OCI-M1 (cell line): ENCODE results near the gene KPNA1.

ENCODE experiments used
- DNase-seq: peaks from one replicate; lab custom pipeline; 2025; lab: John Stamatoyannopoulos, UW

KPNA1 gene

DNA sequence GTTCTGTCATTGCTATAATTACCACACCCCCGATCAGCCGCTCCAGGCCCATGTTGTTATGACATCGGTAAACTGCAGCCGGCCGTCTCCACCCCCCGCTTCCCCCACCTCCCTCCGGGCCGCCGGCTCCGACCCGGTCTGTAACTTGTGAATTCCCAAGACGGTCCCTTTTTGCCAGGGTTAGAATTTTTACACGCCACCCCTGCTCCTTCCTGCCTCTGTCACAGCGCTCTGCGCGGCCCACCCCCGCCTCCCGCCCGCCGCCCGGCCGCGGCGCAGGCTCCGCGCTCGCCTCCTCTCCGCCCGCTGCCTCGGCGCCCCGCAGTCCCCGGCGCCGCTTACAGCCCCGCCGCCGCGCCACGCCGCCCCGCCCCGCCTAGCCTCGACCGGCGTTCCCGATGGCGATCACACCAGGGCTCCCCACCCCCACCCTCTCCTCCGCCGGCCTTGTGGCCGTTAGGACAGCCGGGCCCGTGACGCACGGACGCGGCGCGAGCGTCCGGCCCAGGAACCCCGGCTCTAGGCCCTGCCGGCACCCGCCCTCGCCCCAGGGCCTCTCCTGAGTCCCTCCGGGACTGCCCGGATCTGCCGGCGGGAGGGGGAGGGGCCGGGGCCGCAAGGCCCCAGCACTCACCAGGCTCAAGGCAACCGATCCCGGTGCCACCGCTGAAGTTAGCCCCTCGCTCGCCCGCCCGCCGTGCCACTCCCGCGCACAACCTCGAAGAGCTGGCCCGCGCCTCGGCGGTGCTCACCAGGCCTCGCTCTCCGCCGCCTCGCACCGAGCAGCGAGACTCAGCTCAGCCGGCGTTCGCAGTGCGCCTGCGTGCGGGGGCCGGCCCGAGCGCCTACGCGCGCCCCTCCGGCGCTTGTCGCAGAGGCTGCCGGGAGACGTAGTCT lies at the start of gene KPNA1:
Gene KPNA1, minus strand, starts transcription at position 817 of the 897 bp plus-strand sequence. CDS start 18,374 bp downstream, outside the sequence.
- peak; percentile 93 for DNase-seq

DNA sequence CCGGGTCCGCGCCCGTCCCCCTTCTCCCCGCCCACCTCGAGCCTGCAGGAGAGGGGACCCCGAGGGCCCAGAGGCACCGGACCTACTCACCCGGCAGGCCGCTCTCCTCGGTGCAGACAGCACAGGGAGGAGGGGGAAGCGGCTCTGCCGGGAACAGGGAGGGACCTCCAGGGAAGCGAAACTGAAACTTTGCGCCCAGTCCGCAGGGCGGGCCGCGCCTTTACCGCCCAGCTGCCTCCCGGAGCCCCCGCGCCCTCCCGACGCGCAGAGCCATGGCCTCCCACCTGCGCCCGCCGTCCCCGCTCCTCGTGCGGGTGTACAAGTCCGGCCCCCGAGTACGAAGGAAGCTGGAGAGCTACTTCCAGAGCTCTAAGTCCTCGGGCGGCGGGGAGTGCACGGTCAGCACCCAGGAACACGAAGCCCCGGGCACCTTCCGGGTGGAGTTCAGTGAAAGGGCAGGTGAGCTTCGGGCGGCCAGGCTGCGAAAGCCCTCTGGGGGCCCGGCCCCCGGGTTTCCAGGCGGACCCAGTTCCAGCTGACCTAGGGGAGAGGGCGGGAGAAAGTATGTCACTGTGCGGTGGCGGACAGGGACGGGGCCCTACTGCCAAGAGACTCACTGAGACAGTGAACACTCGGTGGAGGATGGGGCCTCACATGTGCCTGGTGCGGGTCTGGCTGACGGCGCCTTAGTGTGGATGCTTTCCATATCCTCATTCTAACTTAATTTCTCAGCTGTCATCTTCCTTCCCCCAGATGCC lies 49.6 kb upstream of the KPNA1 start, which contains the start of the genes DTX3L and PARP9:
Gene DTX3L, plus strand, starts transcription at position 184 of the 758 bp plus-strand sequence. Its CDS starts 89 bp downstream, at position 273.
Gene PARP9, minus strand, starts transcription at position 146 of the 758 bp plus-strand sequence. CDS start 4,680 bp downstream, outside the sequence.
- DNase-seq, result peak; percentile 94

DNA sequence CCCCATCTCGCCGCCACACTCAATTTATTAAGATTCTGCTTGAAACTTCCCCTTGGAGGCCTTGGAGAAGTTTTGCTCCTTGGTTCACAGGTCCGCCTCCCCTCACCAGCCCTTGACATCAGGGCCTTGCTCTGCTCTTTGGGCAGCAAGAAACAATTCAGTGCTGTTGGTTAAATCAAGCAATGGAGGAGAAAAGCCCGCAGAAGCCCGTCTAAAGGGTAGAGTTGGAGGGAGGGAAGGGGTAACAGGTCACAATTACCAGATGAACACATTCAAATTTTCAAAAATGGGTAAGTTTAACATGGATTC lies 48.9 kb upstream of the KPNA1 start:
- peak; percentile 68 for DNase-seq

DNA sequence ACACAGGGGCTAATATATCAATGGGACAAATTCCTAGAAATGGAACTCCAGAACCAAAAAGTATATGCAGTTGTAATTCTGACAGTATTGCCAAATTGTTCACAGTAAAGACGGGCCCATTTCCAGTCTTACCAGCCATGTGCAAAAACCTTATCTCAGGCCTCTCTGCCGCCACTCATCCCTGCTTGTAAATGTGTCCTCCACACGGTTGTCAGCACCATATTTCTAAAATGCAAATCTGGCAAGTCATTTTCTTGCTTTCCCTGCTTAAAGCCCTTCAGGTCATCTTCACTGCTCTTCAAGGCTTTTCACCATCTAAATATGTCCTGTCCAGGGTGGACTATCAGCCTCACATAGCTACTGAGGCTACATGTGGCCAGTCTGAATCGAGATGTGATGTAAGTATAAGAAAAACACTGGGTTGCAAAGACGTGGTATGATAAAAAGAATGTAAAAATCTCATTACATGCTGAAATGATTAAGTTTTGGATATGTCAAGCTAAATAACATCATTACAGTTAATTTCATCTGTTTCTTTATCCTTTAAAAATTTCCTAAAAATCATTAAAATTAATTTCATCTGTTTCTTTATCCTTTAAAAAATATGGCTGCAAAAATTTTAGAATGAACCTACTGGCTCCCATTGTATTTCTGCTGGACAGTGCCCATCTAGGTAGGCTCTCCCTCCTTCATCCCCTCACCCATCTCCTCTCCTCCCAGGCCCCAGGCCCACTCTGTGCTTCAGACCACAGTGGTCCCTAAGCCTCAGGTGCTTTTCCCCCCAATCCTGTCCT lies 48.4 kb upstream of the KPNA1 start:
- peak; percentile 50 for DNase-seq

DNA sequence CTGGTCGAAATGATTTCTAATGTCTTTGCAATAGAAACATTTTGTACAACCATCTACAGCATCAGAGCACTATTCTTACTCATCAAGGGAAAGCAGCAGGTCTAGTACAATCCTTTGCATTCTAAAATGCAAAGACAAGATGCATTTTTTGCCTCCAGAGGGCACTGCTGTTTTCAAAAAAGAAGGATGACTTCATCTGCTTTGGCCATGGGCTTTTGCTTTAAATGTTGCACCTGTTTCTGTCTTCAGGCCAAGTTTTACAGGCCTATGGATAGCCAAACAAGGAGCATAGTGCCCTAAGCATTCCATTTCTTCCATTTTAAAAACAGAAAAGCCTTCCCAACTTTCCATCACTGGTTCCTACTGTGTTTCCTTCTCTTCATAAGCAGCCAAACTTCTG lies 45.9 kb upstream of the KPNA1 start:
- peak; percentile 81 for DNase-seq

DNA sequence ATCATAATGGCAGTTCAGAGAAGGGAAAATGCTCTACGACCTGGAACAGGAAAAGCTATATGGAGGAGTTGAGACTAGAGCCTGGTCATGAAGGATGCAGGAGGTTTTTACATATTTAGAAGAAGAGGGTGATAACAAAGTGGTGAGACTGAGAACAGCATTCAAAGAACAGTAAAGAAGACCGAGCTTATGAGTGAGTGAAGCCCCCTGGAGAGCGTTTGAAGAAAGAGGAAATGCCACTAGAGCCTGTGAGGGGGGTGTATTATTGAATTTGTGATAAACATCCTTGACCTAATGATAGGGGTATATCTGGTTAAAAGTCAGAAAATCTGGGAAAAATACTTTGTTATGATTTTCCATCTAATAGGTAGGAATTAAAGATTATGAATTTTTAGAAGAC lies 45.2 kb upstream of the KPNA1 start:
- no peak for DNase-seq

DNA sequence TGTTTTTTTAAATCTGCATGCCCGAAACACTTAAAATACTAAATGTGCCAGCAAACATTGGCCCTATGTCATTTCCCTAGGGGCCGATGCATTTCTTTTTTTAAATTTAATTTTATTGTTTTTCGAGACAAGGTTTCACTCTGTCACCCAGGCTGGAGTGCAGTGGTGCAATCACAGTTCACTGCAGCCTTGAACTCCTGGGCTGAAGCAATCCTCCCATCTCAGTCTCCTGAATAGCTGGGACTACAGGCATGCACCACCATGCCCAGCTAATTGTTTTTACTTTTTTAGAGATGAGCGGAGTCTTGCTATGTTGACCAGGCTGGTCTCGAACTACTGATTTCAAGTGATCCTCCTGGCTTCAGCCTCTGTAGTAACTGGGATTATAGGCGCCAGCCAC lies 43.9 kb upstream of the KPNA1 start:
- no peak for DNase-seq

DNA sequence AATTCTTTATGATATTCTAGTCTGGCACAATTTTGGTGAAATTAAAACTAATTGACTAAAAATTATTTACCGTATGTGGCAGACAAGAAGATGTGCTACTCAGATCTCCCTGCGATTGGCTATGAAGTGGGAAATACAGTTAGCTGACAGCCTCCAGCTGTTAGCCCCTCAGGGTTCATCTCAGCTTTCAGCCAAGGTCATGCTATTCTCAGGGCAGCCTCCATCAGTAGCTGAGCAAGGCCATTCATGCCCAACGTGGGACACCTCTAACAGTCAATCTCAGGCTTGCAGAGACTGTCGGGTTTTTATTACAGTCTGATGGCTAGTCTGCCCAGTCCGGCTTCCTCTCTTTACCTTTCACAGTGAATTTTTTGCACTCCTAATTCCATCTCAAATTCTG lies 42.6 kb upstream of the KPNA1 start:
- no peak for DNase-seq

DNA sequence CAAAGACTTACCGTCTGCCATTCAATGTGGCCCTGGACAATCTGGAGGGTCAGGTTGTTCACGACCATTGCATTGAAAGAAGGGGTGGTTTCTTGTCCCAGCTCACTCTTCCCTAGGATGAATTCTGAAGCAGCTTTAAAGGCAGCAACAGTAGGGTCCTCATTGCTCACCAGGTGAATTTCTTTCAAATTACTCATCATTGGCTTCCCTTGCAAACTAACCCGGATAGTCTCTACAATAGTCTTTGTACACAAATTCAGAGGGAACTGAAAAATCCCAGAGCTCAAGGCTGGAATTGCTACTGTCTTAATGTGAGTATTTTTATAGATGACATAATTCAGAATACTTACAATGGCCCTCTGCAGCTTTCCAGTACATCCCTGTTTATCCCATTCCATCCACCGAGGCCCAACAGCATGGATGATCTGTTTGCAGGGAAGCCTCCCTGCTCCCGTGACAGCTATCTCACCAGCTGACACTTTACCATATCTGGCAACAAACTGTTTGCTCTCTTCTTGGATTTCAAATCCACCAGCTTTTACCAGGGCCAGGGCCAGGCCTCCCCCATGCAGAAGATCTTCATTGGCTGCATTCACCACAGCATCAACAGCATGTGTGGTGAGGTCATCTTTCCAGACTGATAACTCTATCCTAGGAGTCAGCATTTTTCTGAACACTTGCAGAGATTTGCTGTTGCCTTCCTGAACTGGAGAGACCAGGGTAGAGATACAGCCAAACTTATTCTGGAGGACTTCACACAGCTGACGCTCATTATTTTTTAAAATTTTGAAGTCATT lies 40.7 kb upstream of the KPNA1 start:
- DNase-seq, result no peak

DNA sequence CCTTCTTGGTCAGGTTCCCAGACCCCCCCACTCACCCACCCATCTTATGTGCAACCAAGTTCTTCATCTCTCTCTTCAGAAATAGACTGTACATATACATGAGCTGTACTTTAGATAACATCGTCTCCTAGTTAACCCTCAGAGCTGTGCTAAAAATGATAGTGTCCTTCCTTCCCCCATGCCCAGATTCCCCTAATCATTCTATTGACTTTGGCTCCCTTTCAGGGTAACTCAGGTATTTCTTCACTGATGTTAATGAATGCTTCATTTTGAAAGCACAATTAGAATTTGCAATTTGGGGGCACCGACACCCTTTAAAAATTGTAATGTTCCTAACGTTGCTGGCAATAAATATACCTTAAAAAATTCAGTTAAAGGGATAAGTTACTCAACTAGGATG lies 38.4 kb upstream of the KPNA1 start:
- no peak for DNase-seq

DNA sequence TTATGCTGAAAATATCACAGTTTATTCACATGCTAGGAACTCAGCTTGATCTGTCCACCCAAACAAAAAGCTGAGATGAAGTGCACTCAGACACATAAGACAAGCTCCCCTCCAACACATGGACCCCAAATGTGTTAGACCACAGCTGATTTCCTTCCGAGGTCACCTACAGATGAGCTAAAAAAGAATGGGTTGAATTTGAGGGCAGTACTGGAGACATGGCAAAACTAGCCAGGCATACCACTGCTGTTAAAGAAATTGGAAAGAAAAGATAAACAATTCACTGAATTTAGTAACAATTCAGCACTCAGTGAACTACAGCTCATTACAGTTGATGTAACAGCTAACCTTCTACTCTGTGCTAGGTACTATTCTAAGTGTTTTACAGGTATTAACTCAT lies 33.9 kb upstream of the KPNA1 start:
- no peak for DNase-seq

DNA sequence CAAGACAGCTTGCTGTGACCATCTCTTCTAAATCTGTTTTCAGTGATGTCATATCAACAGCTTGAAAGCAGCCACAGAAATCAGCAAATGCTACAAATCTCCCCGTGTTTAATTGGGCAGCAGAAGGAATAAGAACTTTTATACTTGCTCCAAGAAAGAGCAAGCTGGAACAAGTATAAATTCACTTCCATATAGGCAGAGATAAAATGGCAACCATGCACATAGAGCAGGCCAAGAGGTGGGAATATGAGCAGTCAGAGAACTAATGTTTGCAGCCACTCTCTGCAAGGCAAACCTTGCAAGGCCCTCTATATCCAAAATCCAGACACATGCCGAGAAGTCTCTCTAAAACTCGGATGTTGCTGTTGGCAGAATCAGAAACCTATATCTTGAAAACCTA lies 33.3 kb upstream of the KPNA1 start:
- no peak for DNase-seq

DNA sequence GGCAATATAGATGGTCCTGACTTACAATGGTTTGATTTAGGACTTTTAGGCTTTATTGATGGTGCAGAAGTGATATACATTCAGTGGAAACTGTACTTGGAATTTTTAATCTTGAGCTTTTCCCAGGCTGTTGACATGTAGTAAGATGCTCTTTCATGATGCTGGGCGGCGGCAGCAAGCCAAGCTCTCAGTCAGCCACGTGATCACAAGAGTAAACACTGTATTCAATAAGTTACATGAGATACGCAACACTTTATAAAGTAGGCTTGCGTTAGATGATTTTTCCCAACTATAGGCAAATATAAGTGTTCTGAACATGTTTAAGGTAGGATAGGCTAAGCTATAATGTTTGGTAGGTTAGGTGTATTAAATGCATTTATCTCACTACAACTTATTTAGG lies 31.4 kb upstream of the KPNA1 start:
- no peak for DNase-seq

DNA sequence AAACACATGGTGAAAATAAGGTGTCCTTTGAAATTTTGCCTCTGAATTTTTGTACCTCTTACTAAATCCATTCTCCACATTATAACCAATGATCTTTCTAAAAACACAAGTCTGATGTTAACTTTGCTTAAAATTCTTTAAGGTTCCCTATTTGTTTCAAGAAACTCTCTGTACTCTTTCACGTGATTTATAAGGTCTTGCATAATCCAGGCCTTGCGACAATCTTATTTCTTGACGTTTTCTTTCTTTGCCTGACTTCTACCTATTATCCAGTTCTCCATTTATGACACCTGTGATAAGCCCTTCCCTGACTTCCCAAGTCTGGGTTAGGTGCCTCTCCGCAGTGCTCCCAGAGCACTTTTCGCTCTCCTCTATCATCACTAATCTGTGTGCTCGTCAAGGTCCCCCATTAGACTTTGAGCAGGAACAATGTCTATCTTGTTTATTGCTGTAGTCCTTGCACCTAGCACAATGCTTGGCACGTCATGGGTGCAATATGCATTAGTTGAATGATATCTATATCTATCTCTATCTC lies 24.3 kb upstream of the KPNA1 start:
- DNase-seq, result no peak

DNA sequence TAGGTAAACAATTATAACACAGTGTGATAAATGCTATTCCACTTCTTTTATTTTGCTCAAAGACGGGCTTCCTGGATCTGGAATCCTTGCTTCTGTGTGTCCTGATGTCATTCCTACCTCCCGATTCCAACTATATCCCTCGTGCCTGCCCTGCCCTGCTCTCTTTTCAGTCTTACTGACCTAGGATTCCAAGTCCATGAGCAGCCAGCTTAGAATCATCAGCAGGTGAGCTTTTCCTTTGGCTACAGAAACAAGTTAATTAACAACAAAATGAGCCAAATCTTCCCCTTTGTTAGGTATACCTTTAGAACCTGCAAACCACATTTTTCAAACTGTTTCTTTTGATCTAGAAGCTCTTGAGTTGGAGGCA lies 21.9 kb upstream of the KPNA1 start:
- no peak for DNase-seq

DNA sequence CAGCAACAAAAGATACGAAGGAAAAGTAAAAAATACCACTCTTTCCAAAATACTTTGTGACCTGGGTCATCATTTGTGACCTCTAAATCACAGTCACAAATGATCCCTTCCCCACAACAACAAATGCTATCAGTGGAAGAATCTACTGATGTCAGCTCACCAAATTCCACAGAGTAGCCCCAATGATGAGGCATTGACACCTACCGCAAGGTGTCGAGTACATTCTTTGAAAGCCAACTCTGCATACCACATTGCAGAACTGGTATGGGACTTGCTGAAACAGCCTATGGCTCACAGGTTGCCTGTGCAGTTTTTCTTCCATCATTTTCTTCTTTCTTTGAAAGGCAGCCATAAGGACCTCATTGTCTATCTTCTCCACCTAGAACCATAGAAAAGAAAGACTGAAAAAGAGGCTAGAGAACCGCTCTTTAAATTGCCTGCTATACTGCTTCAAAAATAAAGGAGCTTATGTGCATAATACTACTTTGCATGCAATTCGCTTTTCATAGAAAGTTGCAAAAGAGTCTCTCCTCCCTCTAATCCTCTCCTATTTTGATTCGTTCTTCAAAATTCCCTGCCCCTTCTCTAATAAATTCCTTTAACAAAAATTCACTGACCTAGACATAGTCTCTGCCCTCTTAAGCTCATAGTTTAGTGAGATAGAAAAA lies 21.4 kb upstream of the KPNA1 start:
- no peak for DNase-seq

DNA sequence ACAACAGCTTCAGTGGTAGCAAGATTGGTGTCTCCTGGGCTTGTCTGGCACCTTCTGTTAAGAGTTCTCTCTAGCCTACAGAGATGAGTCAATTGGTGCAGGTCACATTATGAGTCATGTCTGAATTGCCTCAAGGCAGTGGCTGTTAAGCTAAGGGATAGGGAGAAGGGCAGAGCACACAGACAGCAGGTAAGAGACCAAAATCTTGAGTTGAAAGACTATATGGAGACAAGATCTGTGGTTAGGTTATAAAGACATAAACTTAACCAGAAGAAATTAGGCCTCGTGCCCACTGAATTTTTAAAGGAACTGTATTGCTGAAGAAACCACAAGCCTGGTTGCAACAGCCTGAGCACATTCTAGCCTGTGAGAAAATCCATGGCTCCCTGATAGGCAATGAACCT lies 19.2 kb upstream of the KPNA1 start:
- peak; percentile 26 for DNase-seq

DNA sequence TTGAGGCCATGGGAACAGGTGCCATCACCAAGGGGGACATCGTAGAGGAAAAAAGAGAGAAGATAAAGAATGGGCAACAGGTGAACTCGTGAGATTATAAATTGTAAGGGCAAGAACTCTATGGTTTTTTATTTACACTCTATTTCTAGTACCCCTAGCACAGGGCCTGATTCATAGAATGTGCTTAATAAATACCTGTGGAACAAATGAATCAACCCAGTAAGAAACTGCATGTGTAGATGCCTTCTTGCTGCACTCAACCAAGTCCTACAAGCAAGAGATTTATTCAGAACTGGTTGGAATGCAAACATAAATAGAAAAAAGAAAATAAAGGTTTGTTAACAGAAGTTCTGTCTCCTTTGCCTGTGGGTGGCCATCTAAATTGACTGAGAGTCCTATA lies 18.7 kb upstream of the KPNA1 start:
- DNase-seq, result no peak

DNA sequence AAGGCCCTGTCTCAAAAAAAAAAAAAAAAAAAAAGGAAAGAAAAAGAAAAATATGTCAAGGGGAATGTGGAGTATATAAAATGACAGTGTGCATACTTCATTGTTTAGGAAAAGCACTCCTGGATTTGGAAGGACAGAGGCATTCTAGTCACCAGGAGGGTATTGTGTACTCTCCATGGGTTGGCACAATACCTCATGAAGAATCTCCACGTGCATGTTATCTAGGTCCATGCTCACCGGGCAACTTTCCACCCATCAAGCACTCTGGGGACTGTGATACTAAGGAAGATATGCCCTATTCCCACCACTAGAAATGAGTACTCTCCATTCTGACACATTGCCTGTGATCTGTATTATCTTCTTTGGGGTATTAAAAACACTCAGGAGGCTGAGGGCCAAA lies 15.4 kb upstream of the KPNA1 start:
- no peak for DNase-seq

DNA sequence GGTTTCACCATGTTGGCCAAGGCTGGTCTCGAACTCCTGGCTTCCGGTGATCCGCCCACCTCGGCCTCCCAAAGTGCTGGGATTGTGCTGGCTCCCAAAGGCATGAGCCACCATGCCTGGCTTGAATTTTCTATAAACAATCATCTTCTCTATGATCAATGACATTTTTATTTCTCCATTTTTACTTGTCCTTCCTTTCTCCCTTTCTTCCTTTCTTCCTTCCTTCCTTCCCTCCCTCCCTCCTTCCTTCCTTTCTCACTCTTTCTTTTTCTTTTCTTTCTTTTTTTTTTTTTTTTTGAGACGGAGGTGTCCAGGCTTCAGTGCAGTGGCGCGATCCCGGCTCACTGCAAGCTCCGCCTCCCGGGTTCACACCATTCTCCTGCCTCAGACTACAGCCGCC lies 8.6 kb upstream of the KPNA1 start:
- no peak for DNase-seq

DNA sequence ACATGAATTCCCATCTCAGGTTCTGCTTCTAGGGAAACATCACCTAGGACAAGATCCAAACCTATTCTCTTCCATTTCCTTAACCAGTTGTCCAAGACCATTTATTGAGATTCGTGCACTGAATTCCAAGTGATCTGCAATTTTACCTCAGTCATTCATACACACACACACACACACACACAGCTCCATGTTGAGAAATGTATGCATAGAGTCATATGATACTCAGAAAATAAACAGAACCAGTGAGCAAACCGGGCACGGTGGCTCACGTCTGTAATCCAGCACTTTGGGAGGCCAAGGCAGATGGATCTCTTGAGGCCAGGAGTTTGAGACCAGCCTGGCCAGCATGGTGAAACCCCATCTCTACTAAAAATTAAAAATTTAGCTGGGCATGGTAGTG lies 6.1 kb upstream of the KPNA1 start:
- no peak for DNase-seq
